ENCODE data around the gene TFRC.
"Not testable (repeated sequence)": the region's sequence is repeated elsewhere in the genome, so short reads cannot be mapped to it uniquely, and the experiment has no call there.

The TFRC gene

DNA sequence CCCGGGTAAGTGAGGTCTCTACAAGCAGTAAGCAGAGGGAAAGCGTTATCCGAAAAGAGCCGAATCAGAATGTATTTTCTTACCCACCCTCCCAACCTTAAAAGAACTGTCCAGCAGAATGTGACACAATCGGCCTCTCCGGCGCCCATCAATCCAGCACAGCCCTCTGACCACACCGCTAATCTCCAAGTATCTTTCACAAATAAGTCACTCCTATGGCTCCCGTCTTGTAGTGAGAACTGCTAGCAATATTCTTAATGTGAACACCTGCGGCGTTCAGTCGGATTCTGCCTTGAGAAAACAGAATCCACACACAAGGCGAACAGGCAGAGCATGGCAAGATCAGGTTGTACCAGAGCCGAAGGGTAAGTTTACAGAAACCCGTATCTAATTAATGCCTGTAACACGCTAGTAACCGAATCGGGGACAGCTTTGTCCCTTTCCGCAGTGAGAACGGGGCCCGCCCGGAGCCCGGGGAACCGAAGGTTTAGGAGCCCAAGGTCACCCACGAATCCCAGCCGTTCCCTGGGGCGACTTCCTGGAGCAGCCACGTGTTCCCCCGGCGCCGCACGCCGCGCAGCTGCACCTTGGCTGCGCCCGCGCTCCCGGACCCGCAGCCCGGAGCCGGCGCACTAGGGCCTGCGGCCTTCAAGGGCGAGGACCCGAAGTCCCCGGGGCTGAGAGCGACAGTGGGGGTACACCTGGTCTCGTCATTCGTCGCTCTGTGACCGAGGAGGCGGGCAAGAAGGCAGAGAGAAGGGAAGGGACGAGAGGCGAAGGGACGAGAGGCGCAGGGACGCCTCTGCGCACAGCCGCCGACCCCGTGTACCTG is 672 bp downstream of the TFRC start:
- DNase-seq: peak; percentile 58

DNA sequence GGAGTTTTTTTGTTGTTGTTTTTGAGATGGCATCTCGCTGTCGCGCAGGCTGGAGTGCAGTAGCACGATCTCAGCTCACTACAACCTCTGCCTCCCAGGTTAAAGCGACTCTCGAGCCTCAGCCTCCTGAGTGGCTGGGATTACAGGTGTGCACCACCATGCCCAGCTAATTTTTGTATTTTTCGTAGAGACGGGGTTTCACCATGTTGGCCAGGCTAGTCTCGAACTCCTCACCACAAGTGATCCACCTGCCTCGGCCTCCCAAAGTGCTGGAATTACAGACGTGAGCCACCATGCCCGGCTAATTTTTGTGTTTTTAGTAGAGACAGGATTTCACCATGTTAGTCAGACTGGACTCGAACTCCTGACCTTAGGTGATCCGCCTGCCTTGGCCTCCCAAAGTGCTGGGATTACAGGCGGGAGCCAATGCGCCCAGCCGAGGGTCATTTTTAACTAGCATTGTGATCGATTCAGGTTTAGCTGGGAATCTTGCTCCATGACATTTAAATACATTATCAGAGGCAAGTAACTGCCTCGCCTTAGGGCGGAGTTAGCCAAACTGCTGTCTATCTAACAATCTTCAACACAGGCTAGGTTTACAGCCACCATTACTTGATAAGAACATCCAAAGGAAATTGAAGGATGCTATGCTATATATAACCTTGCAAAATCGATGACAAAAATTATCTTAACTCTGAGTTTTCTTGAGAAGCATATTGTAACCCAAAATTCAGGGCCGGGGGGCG is 1.6 kb downstream of the TFRC start:
- DNase-seq: peak; percentile 17

DNA sequence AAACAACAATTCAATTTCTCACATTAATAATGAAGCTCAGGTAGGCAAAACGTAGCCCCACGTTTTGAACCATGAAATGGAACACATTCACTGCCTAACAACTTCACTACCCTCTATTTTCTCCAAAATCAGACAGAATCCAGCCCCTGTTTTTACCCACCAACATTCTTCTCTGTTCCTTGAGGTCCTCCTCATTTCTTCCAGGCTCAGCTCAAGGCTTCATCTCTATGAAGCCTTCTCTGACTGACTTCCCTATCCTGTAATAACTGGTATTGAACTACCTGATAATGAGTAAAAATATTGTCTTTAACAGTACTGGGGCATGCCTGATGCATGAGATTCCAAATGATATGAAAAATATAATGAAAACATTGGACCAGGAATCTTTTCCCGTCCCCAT is 2.2 kb downstream of the TFRC start:
- DNase-seq: no peak

DNA sequence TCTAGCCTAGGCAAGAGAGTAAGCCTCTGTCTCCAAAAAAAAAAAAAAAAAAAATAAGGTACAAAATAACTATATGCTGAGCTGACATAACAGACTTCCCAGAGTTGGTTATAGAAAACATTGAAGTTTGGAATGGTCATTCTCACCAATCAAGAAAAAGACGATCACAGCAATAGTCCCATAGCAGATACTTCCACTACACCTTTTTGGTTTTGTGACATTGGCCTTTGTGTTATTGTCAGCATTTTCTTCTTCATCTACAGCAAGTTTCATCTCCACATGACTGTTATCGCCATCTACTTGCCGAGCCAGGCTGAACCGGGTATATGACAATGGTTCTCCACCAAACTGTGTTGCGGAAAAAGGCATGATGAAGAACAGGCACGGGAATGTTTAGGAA is 6.9 kb downstream of the TFRC start:
- no peak for DNase-seq

DNA sequence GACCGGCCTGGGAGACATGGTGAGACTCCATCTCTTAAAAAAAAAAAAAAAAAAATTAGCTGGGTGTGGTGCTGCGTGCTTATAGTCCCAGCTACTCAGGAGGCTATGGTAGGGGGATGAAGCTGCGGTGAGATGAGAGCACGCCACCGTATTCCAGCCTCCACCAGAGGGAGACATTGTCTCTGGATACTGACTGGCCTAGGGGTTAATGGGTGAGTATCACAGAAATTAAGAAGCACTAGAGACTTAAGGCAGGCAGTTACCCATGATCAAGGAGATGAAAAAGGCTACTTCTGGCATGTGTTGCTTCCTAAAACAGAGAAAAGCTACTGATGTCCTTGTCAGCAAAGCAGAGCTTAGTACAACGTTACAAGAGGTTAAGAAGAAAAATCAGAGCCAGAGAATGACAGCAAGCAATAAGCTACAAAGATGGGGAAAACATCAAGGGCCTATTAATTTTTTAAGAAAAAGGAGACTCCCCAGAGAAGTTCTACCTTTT is 8.6 kb downstream of the TFRC start:
- DNase-seq: peak; percentile 86

DNA sequence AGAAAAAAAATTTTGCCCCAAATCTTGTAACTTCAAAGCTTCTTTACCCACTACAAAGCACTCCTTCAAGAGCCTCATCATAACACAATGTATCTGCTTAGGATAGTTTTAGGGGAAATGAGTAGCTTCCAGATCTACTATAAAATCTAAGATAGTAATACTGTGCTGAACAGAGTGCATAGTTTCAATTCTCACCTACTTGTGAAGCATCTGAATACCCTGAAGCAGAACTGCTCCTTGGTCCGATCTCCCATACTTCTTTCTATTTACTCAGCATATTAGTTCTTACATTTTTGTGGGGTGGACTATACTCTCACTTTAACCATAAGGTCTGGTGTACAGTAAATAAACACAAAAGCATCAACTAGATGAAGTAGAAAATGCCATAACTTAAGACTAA is 9.6 kb downstream of the TFRC start:
- DNase-seq: no peak

DNA sequence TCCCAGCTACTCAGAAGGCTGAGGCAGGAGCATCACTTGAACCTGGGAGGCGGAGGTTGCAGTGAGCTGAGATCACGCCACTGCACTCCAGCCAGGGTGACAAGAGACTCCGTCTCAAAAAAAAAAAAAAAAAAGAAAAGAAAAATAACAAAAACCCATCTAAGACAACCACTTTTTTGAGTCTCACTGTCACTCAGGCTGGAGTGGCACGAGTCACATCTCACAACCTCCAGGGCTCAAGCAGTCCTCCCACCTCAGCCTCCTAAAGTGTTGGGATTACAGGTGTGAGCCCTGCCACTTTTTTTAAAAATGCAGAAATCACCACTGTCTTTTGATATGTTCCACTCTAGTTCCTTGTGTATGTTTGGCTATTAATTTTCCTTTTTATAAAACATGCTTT is 13.1 kb downstream of the TFRC start:
- DNase-seq: not testable (repeated sequence)

DNA sequence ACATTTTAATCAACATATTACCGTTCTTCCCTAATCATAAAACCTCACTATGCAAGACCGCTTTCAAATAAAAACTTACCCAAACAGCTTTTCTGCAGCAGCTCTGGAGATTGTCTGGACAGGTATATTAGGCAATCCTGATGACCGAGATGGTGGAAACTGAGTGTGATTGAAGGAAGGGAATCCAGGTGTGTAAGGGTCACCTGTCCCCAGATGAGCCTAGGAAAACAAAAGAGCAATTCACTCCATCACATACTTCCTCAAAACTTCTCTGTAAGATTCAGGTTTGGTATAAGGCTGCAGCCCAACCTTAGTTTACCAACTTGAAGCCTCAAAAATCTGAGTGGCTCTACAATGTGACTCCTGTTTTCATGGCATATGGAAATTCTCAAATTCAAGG is 14.5 kb downstream of the TFRC start:
- no peak for DNase-seq

DNA sequence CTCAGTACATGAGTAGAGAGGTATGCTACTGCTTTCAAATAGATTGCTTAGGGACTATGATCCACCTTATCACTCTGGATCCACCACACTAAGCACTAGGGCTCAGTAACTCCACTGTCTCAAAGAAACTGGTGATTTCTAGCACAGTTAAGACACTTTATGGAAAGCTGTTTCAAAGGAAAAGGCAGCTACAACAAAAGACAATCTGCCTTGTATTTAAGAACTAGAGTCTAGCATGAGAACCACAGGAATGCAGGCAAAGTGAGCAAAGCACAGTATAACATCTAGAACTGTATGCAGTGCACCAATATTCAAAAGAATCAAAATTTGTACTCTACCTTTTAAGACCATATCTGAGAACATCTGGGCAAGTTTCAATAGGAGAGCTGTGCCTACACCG is 17.9 kb downstream of the TFRC start:
- no peak for DNase-seq

DNA sequence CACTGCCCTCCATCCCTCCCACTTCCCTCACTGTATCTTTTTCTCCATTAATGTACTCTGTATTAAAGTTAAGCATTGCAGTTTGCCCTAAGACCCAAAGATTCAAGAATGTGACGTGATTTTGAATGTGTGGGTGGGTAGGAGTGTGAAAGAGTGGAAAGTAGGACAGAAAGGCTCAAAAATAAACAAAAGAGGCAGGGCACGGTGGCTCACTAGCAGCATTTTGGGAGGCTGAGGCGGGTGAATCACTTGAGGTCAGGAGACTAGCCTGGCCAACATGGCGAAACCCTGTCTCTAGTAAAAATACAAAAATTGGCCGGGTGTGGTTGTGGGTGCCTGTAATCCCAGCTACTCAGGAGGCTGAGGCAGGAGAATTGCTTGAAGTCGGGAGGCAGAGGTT is 18.4 kb downstream of the TFRC start:
- DNase-seq: no peak

DNA sequence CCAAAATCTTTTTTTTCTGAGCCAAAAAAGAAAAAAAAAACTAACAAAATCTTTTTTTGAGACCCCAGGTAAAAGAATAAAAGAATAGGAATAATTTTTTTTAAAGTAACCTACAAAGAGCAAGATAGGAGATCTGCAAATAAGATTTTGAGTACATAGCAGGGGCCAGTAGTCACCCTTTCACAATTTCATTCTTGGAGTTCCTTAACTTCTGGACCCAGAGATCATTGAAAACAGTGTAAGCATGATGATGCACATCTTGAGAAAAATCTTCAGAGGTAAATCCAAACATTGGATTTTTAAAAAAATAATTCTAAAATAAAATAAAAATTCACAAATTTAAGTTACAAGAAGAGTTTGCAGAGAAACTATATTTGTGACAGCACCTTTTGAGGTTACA is 18.8 kb downstream of the TFRC start:
- DNase-seq: no peak

DNA sequence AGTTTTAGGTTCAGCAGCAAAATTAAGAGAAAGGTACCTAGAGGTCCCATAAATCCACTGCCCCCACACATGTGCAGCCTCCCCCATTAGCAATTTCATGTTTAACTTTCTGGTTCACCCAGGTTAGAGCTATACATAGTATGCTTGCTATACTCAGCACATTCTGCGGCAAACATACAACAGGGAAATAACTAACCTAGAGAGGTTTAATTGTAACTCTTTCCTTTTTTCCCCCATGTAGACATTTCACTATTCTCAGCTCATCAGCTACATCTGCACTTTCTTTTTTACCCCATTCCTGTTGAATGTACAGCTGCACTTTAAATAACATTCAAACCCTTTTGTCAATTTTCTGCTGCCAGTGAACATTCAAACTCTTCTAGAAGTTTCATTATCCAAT is 21.1 kb downstream of the TFRC start:
- DNase-seq: no peak

DNA sequence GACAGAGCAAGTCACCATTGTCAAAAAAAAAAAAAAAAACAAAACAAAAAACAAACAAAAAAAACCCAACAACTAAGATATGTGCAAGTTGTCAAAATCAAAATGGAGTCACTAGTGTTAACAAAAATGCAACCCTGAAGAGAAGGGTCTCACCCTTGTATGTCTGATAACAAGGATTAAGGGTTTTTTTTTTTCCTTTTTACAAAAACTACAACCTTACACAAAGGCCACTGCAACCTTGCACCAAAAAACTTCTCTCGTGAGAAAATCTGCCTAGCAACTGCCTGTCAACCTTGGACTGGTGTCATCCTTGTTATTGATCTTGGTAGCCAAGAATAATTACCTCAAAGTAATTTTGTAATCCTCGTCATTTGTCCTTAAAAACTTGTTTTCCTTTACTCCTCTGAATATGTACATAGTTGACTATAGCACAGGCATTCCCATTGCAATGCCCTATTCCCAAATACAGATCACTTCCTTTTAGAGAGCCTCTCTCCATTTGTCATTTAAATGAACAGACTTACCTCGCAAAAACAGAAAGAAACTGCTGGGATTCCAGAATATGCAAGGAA is 24.0 kb downstream of the TFRC start:
- DNase-seq: no peak

DNA sequence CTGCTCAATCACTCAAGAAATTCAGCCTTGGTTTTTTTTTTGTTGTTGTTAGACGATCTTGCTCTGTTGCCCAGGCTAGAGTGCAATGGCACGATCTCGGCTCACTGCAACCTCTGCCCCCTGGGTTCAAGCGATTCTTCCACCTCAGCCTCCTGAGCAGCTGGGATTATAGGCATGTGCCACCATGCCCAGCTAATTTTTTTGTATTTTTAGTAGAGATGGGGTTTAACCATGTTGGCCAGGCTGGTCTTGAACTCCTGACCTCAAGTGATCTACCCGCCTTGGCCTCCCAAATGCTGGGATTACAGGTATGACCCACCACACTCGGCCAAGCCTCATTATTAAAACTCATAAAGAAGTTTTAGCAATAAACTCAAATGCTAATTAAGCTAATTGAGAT is 25.5 kb downstream of the TFRC start:
- DNase-seq: not testable (repeated sequence)

DNA sequence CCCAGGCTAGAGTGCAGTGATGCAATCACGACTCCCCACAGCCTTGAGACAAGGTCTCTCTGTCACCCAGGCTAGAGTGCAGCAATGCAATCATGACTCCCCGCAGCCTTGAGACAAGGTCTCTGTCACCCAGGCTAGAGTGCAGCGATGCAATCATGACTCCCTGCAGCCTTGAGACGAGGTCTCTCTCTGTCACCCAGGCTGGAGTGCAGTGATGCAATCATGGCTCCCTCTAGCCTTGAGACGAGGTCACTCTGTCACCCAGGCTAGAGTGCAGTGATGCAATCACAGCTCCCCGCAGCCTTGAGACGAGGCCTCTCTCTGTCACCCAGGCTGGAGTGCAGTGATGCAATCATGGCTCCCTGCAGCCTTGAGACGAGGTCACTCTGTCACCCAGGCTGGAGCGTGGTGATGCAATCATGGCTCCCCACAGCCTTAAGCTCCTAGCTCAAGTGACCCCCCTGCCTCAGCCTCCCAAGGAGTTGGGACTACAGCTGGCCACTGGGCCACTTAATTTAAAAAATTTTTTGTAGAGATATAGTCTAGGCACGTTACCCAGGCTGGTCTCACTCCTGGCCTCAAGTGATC is 26.1 kb downstream of the TFRC start:
- DNase-seq: no peak

DNA sequence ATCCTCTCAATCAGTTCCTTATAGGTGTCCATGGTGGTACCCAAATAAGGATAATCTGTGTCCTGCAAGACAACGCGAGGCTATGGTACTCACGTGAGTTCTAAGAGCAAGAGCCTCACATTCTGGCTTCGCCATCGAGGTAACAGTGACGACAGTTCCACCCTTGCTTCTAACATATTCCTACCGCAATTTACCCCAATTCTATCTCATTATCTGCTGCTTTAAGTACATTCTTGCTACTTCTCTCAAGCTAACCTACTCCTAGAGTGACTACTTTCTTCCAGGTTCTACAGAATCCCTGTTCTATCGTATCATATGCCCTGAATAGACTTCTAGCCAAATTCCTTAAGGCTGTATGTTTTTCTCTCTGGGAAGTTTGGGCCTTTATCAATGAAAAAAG is 26.6 kb downstream of the TFRC start:
- DNase-seq: no peak

DNA sequence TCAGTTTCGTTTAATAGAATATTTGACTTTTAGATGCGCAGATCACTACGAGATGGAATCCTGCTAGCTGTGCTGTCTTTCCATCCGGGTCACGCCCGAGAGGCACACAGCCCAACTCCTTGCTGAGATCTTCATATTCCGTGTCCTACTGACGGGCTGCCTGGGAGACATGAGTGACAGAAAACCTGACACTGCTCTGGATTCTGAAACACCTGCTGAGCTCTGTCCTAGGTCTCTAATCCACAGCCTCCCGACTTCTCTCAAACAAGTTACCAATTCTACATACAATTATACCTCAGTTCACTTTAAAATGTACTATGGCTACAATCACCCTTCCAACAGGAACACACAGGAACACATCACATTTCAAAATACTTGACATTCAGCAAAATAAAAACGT is 27.2 kb downstream of the TFRC start:
- no peak for DNase-seq

DNA sequence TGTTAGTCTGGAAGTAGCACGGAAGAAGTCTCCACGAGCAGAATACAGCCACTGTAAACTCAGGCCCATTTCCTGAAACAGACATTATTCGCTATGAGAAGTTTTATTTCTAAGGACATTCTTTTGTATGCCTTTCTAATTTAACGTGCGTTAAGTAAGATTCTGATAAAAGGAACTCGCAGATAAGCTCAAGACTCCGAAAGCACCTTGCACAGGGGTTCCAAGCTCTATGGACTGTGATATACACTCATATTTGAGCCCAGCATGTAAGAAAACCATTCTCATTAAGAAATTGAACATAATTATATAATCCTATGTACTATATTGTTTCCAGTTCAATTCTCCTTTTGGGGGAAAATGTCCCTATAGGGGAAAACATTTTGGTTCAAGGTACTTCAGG is 28.4 kb downstream of the TFRC start:
- no peak for DNase-seq

DNA sequence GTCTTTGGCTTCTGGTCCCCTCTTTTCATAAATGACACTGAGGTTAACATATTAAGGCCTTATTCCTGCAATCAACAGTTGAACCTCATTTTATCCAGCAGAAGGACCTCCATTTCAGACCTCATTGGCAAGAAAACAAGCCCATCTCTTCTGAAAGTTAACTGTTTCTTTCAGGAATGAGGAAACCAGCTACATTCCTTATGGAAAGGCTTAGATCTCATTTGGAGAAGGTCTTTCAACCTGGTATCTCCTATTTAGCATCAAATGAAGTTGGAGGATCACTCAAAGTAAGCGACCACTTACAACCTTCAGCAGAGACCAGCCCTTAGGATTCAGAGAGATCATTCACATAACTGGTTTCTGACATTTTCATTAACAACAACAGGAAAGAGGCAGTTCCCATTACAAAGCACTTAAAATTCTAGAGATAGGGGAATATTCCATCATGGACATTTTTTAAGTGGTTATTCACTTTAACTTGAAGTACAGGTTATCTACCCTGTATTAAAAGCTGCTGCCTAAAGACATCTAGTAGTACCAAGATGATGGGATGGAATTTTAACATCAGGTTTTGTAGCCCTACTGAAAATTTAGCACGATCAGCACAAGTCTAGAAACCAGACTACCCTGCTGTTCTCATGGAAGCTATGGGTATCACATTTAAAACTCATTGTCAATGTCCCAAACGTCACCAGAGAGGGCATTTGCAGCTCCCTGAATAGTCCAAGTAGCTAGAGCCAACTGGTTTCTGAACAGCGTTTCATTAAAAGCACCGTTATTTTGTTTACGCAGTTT is 30.4 kb downstream of the TFRC start:
- no peak for DNase-seq

DNA sequence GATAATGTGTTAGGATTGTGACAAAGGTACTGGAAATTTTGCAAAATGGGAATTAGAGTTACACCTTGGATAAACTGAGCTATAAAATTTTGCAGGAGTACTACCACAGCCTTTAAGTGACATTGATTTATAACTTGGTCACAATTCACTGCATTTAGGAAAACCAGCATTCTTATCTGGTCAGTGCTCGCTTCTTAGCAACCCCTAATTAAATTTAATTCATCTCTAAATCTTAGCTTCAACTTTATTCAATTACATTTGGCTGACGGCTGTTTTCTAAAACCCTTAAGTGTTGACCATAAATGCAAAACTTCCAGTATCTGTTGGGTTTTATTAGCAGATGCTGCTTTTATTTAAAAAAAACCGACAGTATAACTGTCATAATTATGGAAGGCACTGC is 31.3 kb downstream of the TFRC start:
- DNase-seq: no peak

DNA sequence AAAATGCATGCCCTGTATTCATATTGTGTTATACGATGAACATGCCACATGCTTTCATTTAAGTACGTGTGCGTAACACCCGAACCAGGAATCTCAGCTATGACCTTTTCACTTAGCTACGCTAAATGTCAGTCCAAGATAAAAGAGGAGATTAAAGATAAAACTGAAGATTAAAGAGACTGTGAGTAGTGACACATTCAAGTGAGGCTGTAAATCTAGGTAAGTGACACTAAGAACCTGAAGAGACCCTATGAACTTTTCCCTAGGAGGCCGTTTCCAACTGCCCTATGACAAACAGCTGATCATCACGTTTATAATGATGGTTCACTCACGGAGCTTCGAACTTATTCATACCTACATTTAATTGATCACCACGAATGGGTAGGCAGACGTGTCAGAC is 32.2 kb downstream of the TFRC start:
- DNase-seq: no peak

DNA sequence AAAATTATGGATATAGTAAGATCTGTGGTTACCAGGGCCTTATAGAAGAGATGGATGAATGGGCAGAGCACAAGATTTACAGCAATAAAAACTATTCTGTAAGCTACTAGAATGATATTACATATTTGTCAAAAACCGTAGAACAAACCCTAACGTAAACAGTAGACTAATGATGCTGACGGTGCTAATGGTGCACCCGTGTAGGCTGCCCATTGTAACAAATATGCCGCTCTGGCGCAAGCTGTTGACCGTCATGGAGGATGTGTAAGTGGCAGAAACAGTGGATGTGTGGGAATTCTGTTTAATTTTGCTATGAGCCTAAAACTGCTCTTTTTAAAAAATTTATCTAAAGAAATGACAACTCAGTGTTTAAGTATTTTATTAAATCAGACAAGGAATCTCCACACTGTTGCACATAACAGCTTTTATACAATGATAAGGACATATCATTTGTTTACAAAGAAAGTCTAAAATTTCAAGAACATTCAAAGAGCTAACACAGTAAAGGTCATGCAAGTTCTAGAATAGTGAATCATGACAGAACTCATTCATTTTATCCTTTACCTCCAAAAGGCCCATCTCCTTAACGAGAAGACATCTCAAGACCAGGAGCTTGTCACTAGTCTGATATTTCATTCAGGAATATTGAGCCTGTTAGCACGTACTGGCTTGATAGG is 32.8 kb downstream of the TFRC start:
- no peak for DNase-seq

Measured in CD4-positive, alpha-beta T cell treated with Interleukin-17A for 1 hour (primary cell).